OCI-LY3 (cell line): Measurements from ENCODE around the gene GSS.

Source experiments
- EZH2phosphoT487 ChIP-seq: fragments of 200-600 bp; shearing (Covaris generic); IDR thresholded peaks from 2 replicates; pipeline ENCODE4 v1.6.1; 2018; ENCODE audit warnings: antibody characterized with exemption, mixed run types, low read depth
- TF ChIP-seq, protein P1 (sequence below): fragments of 200-600, 300-600 bp; sonication (generic); IDR thresholded peaks from 2 replicates; pipeline ENCODE4 v1.5.1; 2014; ENCODE audit warnings: antibody characterized with exemption, low read length, low read depth

DNA sequence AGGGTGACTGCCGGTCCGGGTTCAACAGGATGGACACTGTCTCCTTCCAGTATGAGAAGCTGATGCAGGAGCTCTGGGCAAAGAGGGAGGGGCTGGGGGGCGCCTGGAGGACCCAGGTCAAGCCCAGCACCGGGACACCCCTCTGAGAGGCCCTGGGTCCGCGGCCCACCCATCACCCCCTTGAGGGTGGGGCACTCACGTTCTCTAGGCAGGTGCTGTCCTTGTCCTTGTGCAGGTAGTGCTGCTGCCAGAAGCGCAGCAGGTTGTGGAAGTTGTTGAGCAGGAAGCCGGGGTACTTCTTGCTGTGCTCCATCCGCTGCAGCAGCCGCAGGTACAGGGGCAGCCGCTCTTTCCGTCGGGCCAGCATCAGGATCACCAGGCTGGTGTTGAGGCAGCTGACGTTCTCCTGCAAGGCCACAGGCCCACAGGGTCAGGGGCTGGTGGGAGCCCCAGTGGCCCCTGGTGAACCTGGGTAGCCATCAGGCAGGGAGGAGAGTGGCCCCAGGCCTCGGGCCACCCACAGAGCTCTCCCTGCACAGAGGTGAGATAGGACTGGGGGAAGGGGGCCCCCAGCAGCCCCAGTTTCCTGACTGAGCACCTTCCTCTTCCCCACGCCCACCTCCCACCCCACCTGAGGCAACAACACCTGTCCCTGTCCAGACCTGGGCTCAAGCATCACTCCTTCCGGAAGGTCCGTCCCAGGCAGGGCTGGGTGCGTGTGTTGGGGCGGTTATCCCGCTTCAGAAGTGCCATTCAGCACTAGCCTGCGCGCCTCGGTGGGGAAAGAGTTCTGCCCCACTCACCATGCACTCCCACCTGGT, 47.8 kb upstream of the GSS start:
- TF ChIP-seq, protein P1, sequence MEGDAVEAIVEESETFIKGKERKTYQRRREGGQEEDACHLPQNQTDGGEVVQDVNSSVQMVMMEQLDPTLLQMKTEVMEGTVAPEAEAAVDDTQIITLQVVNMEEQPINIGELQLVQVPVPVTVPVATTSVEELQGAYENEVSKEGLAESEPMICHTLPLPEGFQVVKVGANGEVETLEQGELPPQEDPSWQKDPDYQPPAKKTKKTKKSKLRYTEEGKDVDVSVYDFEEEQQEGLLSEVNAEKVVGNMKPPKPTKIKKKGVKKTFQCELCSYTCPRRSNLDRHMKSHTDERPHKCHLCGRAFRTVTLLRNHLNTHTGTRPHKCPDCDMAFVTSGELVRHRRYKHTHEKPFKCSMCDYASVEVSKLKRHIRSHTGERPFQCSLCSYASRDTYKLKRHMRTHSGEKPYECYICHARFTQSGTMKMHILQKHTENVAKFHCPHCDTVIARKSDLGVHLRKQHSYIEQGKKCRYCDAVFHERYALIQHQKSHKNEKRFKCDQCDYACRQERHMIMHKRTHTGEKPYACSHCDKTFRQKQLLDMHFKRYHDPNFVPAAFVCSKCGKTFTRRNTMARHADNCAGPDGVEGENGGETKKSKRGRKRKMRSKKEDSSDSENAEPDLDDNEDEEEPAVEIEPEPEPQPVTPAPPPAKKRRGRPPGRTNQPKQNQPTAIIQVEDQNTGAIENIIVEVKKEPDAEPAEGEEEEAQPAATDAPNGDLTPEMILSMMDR: no peak
- no peak for TF ChIP-seq EZH2phosphoT487
